Kidney (tissue), 14 donors: Measurements from ENCODE around the gene NKAIN1. TPM values are rescaled to one million over a fixed set of nuclear protein-coding genes. Genes with fewer than 3 reads are reported as not detected.

Source experiments
- DNase-seq, 5 donors: peaks; one replicate each; pipeline ENCODE4 v3.0.0-alpha.2; 2013 to 2020
- FAIRE-seq: peaks from 2 replicates; lab custom pipeline; 2012; peaks lifted over from hg19 to GRCh38; lab: Jason Lieb, UNC
- H3K27ac ChIP-seq, 2 donors: one replicate each; pipeline ENCODE4 v1.7.0; 2013; ENCODE audit warnings: low read depth in 2 of 2, low read length in 2 of 2, inconsistent platforms in 1 of 2
- H3K27me3 ChIP-seq: one replicate; pipeline ENCODE4 v1.7.1; 2013; ENCODE audit warnings: low read length, inconsistent platforms; ENCODE audit not compliant: control insufficient read depth, insufficient read depth
- H3K36me3 ChIP-seq, 3 donors: one replicate each; pipeline versions ENCODE4 v1.7.0 to v1.7.1; 2013; ENCODE audit warnings: low read length in 3 of 3, control low read depth in 1 of 3, inconsistent platforms in 1 of 3; ENCODE audit not compliant: insufficient read depth in 3 of 3, control insufficient read depth in 2 of 3
- H3K4me1 ChIP-seq, 3 donors: one replicate each; pipeline versions ENCODE4 v1.7.0 to v1.7.1; 2013; ENCODE audit warnings: low read length in 3 of 3, inconsistent platforms in 1 of 3, low read depth in 1 of 3; ENCODE audit not compliant: control insufficient read depth in 2 of 3, insufficient read depth in 2 of 3
- H3K4me3 ChIP-seq, 3 donors: one replicate each; pipeline versions ENCODE4 v1.7.0 to v1.8.1; 2013; ENCODE audit warnings: low read length in 3 of 3, control low read depth in 1 of 3, inconsistent platforms in 1 of 3
- H3K9ac ChIP-seq, 3 donors: one replicate each; pipeline versions ENCODE4 v1.7.0 to v1.7.1; 2013; ENCODE audit warnings: low read length in 3 of 3, control low read depth in 1 of 3, inconsistent platforms in 1 of 3
- H3K9me3 ChIP-seq, 3 donors: one replicate each; pipeline versions ENCODE4 v1.7.0 to v1.7.1; 2013; ENCODE audit warnings: low read length in 3 of 3, control low read depth in 1 of 3, inconsistent platforms in 1 of 3; ENCODE audit not compliant: control insufficient read depth in 2 of 3, insufficient read depth in 1 of 3
- CTCF ChIP-seq: IDR thresholded peaks from 3 replicates; pipeline ENCODE4 v1.5.1; 2012; ENCODE audit warnings: mild to moderate bottlenecking, moderate library complexity, borderline replicate concordance; ENCODE audit not compliant: insufficient read depth; ENCODE audit errors: extremely low read depth
- intact Hi-C: fragments of 100-400 bp; cut with DNase I; formaldehyde crosslinking; loops from one replicate; pipeline ENCODE4 v1.11.1; 2022
- polyA plus RNA-seq: library from polyadenylated mRNA; stranded (reverse); fragments of 350-450 nt; fragmentation: Illumina TruSeq; extraction: RNeasy Lipid Tissue Mini Kit (QIAGEN cat#74804); gene quantifications from one replicate; pipeline ENCODE4 v1.2.3, GENCODE V29; 2014; ENCODE audit warnings: low read depth, low replicate concordance; ENCODE audit not compliant: insufficient read depth
- total RNA-seq: library from RNA; stranded (reverse); fragmentation: NEBNext Ultra II Directional; extraction: Animal tissue kit (Norgen Biotek cat#: 25700); gene quantifications from one replicate; pipeline ENCODE4 v1.2.1, GENCODE V29; 2021
- donor health status: control.
- donor health status: control.
- donor health status: control.
- donor health status: control.
- donor health status: control.
- donor health status: DM: yes; HTN: yes; CAD: no.
- donor health status: Normal renal cell carcinoma (clear cell type).

NKAIN1 gene
- total and polyA plus RNA-seq, 2 donors from 2014 or later, result 0.19 to 0.34 TPM

- intact Hi-C loops, result no loop called here
- no peaks in the 10 kb centered on the region for H3K36me3 ChIP-seq
- DNase-seq, result no peak
- FAIRE-seq, result no peak
- H3K9ac ChIP-seq, result no peak overlapping the region
- TF ChIP-seq CTCF, result no peak
- H3K27ac ChIP-seq, result no peak overlapping the region
- H3K27me3 ChIP-seq, result no peaks in the 10 kb centered on the region
- no peaks in the 10 kb centered on the region for H3K9me3 ChIP-seq
- H3K4me1 ChIP-seq, result no peaks in the 10 kb centered on the region
- no peak overlapping the region for H3K4me3 ChIP-seq
Observed at GRCh38 chr1:31208361-31208945, 31.2 kb downstream of the NKAIN1 start.

GRCh38 chr1:31207569-31207968 lies 32.1 kb downstream of the NKAIN1 start:
- DNase-seq (peak in 1 of 5 donors; percentile 35), FAIRE-seq (no peak)
- H3K27me3 ChIP-seq, result no peaks in the 10 kb centered on the region
- intact Hi-C loops, result no loop called here
- no peaks in the 10 kb centered on the region for H3K36me3 ChIP-seq
- H3K4me1 ChIP-seq, result no peaks in the 10 kb centered on the region
- no peak overlapping the region for H3K4me3 ChIP-seq
- H3K9me3 ChIP-seq, result no peaks in the 10 kb centered on the region
- H3K9ac ChIP-seq, result no peak overlapping the region
- H3K27ac ChIP-seq, result no peak overlapping the region
- no peak for TF ChIP-seq CTCF

- TF ChIP-seq CTCF, result no peak
Observed at GRCh38 chr1:31207046-31207445, 32.6 kb downstream of the NKAIN1 start.

GRCh38 chr1:31203215-31203614 lies 36.5 kb downstream of the NKAIN1 start:
- H3K4me1 ChIP-seq, result no peaks in the 10 kb centered on the region
- no peak overlapping the region for H3K4me3 ChIP-seq
- intact Hi-C loops, result no loop called here
- no peak for FAIRE-seq
- H3K9me3 ChIP-seq, result no peaks in the 10 kb centered on the region
- no peak overlapping the region for H3K9ac ChIP-seq
- no peaks in the 10 kb centered on the region for H3K36me3 ChIP-seq
- DNase-seq, result no peak
- TF ChIP-seq CTCF, result no peak
- no peaks in the 10 kb centered on the region for H3K27me3 ChIP-seq
- H3K27ac ChIP-seq, result no peak overlapping the region

More at GRCh38 chr1:31207046-31207445, 32.6 kb downstream of the NKAIN1 start:
- Histone ChIP-seq H3K4me1 (no peaks in the 10 kb centered on the region), H3K9ac (no peak overlapping the region), H3K4me3 (no peak overlapping the region), H3K27me3 (no peaks in the 10 kb centered on the region), H3K27ac (no peak overlapping the region), H3K9me3 (no peaks in the 10 kb centered on the region), H3K36me3 (no peaks in the 10 kb centered on the region)
- DNase-seq, result no peak
- FAIRE-seq, result no peak
- intact Hi-C loops, result no loop called here
